DOHH2 (cell line): Measurements from ENCODE around the gene PCSK5.

ENCODE experiments used
- H3F3A ChIP-seq: fragments of 200-600 bp; sonication (generic), shearing (Covaris generic); 2 replicates; pipeline ENCODE4 v1.6.0; 2016; ENCODE audit warnings: antibody characterized with exemption, mild to moderate bottlenecking; ENCODE audit not compliant: control insufficient read depth, insufficient read depth
- H3K27ac ChIP-seq: fragments of 200-600 bp; sonication (generic); 2 replicates; pipeline ENCODE4 v1.5.1; 2014; ENCODE audit warnings: low read depth, mild to moderate bottlenecking, low read length, moderate library complexity
- H3K27me3 ChIP-seq: fragments of 200-600 bp; sonication (generic); 2 replicates; pipeline ENCODE4 v1.6.1; 2014; ENCODE audit warnings: mild to moderate bottlenecking, low read length, mixed read lengths; ENCODE audit not compliant: control insufficient read depth
- H3K36me3 ChIP-seq: fragments of 200-600 bp; sonication (generic); 2 replicates; pipeline ENCODE4 v1.6.1; 2014; ENCODE audit warnings: mild to moderate bottlenecking, low read length, moderate library complexity, mixed read lengths; ENCODE audit not compliant: control insufficient read depth
- H3K4me1 ChIP-seq: fragments of 200-600 bp; sonication (generic); 2 replicates; pipeline ENCODE4 v1.6.1; 2014; ENCODE audit warnings: mild to moderate bottlenecking, low read length, mixed read lengths; ENCODE audit not compliant: control insufficient read depth
- H3K4me2 ChIP-seq: fragments of 200-600 bp; sonication (generic); 2 replicates; pipeline ENCODE4 v1.6.0; 2014; ENCODE audit warnings: mild to moderate bottlenecking, low read length, moderate library complexity
- H3K4me3 ChIP-seq: fragments of 200-600 bp; sonication (generic); 2 replicates; pipeline ENCODE4 v1.5.1; 2014; ENCODE audit warnings: mild to moderate bottlenecking, low read length, mixed read lengths
- H3K79me2 ChIP-seq: fragments of 200-600 bp; sonication (generic); 2 replicates; pipeline ENCODE4 v1.6.1; 2014; ENCODE audit warnings: mild to moderate bottlenecking, low read length, mixed read lengths; ENCODE audit not compliant: control insufficient read depth
- H3K9me2 ChIP-seq: fragments of 200-600 bp; sonication (generic); replicated peaks from 2 replicates; pipeline ENCODE4 v1.6.1; 2014; ENCODE audit warnings: mild to moderate bottlenecking, low read length, mixed read lengths; ENCODE audit not compliant: control insufficient read depth
- H3K9me3 ChIP-seq: fragments of 200-600 bp; sonication (generic); 2 replicates; pipeline ENCODE4 v1.6.1; 2014; ENCODE audit warnings: antibody characterized with exemption, low read length, mixed read lengths; ENCODE audit not compliant: control insufficient read depth, insufficient read depth
- H4K20me1 ChIP-seq: fragments of 200-600 bp; sonication (generic); 2 replicates; pipeline ENCODE4 v1.6.0; 2014; ENCODE audit warnings: low read depth, mild to moderate bottlenecking, antibody characterized with exemption, low read length, moderate library complexity; ENCODE audit not compliant: control insufficient read depth, insufficient read depth
- EZH2phosphoT487 ChIP-seq: fragments of 200-600 bp; sonication (generic); IDR thresholded peaks from 2 replicates; pipeline ENCODE4 v1.6.1; 2017; ENCODE audit warnings: borderline replicate concordance, mild to moderate bottlenecking, antibody characterized with exemption, low read length, moderate library complexity, mixed read lengths
- TF ChIP-seq, protein P1 (sequence below): fragments of 200-600 bp; sonication (generic); IDR thresholded peaks from one replicate; pipeline ENCODE4 v1.5.1; 2014; ENCODE audit warnings: antibody characterized with exemption, mild to moderate bottlenecking, low read depth, low read length; ENCODE audit not compliant: poor library complexity, severe bottlenecking

Gene PCSK5

DNA sequence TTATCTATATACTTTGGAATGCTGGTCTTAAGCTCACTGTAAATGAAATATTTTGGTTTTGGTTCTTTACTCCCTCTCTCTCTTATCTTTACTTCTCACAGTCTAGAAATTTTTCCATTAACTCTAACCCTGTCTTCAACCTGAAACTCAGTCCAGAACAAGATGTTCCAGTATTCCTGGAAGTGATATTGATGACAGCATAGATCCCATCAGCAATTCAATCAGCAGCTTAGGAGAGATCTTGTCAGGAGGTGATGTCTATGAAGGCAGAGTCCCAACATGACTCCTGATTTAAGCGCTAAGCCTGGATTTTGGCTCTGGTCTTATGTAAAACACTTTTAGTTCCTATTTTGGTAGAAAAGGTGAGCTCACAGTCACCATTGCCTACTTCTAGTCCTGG lies 451.1 kb downstream of the PCSK5 start:
- no peaks in the 10 kb centered on the region for H3K4me1 ChIP-seq
- H3K4me2 ChIP-seq: no peak overlapping the region
- H3K4me3 ChIP-seq: no peak overlapping the region
- no peak overlapping the region for H3K27ac ChIP-seq
- H3K9me3 ChIP-seq: no peaks in the 10 kb centered on the region
- no peaks in the 10 kb centered on the region for H3K79me2 ChIP-seq
- H3K27me3 ChIP-seq: no peaks in the 10 kb centered on the region
- no peaks in the 10 kb centered on the region for H3K36me3 ChIP-seq
- TF ChIP-seq, protein P1, sequence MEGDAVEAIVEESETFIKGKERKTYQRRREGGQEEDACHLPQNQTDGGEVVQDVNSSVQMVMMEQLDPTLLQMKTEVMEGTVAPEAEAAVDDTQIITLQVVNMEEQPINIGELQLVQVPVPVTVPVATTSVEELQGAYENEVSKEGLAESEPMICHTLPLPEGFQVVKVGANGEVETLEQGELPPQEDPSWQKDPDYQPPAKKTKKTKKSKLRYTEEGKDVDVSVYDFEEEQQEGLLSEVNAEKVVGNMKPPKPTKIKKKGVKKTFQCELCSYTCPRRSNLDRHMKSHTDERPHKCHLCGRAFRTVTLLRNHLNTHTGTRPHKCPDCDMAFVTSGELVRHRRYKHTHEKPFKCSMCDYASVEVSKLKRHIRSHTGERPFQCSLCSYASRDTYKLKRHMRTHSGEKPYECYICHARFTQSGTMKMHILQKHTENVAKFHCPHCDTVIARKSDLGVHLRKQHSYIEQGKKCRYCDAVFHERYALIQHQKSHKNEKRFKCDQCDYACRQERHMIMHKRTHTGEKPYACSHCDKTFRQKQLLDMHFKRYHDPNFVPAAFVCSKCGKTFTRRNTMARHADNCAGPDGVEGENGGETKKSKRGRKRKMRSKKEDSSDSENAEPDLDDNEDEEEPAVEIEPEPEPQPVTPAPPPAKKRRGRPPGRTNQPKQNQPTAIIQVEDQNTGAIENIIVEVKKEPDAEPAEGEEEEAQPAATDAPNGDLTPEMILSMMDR: no peak
- no peak for TF ChIP-seq EZH2phosphoT487
- no peaks in the 10 kb centered on the region for H3F3A ChIP-seq
- no peaks in the 10 kb centered on the region for H4K20me1 ChIP-seq
- H3K9me2 ChIP-seq: no peaks in the 10 kb centered on the region

- Histone ChIP-seq H4K20me1 (no peaks in the 10 kb centered on the region), H3K36me3 (no peaks in the 10 kb centered on the region), H3K79me2 (no peaks in the 10 kb centered on the region), H3K27ac (no peak overlapping the region), H3K9me3 (no peaks in the 10 kb centered on the region), H3K27me3 (no peaks in the 10 kb centered on the region), H3K9me2 (no peaks in the 10 kb centered on the region), H3K4me3 (no peak overlapping the region), H3F3A (no peaks in the 10 kb centered on the region), H3K4me1 (no peaks in the 10 kb centered on the region), H3K4me2 (no peak overlapping the region)
- TF ChIP-seq EZH2phosphoT487: no peak
- TF ChIP-seq, protein P1: no peak
Measured at GRCh38 chr9:76342201-76342600, 451.7 kb downstream of the PCSK5 start.

GRCh38 chr9:76342858-76343257 lies 452.4 kb downstream of the PCSK5 start:
- no peak overlapping the region for H3K4me3 ChIP-seq
- no peaks in the 10 kb centered on the region for H3F3A ChIP-seq
- TF ChIP-seq, protein P1: no peak
- no peak for TF ChIP-seq EZH2phosphoT487
- no peaks in the 10 kb centered on the region for H3K27me3 ChIP-seq
- H3K9me3 ChIP-seq: no peaks in the 10 kb centered on the region
- H3K27ac ChIP-seq: no peak overlapping the region
- no peak overlapping the region for H3K4me2 ChIP-seq
- no peaks in the 10 kb centered on the region for H4K20me1 ChIP-seq
- no peaks in the 10 kb centered on the region for H3K9me2 ChIP-seq
- H3K79me2 ChIP-seq: no peaks in the 10 kb centered on the region
- no peaks in the 10 kb centered on the region for H3K36me3 ChIP-seq
- no peaks in the 10 kb centered on the region for H3K4me1 ChIP-seq

DNA sequence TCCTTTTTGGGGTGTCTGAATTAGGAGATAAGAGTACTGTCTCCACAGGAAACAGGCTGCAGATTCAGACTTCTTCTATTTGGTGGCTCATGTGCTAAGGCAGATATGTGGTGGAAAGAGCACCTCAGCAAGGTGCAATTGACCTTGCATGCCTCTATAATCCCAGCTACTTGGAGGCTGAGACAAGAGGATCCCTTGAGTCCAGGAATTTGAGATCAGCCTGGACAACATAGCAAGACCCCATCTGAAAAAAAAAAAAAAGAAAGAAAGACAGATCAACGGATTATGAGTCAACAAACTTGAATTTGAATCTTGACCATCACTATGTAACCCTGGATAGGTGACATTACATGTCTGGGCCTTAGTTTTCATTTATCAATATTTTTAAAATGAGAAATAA lies 459.4 kb downstream of the PCSK5 start:
- no peaks in the 10 kb centered on the region for H3K79me2 ChIP-seq
- no peaks in the 10 kb centered on the region for H3K9me3 ChIP-seq
- H3K9me2 ChIP-seq: no peaks in the 10 kb centered on the region
- no peak overlapping the region for H3K27ac ChIP-seq
- no peak overlapping the region for H3K4me2 ChIP-seq
- H3K27me3 ChIP-seq: no peaks in the 10 kb centered on the region
- H3K4me3 ChIP-seq: no peak overlapping the region
- TF ChIP-seq EZH2phosphoT487: no peak
- TF ChIP-seq, protein P1: no peak
- H3F3A ChIP-seq: no peaks in the 10 kb centered on the region
- no peaks in the 10 kb centered on the region for H4K20me1 ChIP-seq
- H3K36me3 ChIP-seq: no peaks in the 10 kb centered on the region
- no peaks in the 10 kb centered on the region for H3K4me1 ChIP-seq
